Measurements from ENCODE around the gene NBEAL1.
"Not testable (repeated sequence)": the region's sequence is repeated elsewhere in the genome, so short reads cannot be mapped to it uniquely, and the experiment has no call there.

NBEAL1 gene

DNA sequence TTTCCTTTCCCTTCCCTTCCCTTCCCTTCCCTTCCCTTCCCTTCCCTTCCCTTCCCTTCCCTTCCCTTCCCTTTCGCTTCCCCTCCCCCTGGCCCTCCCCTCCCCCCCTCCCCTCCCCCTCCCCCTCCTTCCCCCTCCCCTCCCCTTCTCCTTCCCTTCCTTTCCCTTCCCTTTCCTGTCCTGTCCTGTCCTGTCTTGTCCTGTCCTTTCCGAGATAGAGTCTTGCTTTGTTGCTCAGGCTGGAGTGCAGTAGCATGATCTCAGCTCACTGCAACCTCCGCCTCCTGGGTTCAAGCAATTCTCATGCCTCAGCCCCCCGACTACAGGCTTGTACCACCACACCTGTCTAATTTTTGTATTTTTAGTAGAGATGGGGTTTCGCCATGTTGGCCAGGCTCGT is 24.5 kb downstream of the NBEAL1 start:
- not testable (repeated sequence) for DNase-seq (ENCODE audit: low spot score)

DNA sequence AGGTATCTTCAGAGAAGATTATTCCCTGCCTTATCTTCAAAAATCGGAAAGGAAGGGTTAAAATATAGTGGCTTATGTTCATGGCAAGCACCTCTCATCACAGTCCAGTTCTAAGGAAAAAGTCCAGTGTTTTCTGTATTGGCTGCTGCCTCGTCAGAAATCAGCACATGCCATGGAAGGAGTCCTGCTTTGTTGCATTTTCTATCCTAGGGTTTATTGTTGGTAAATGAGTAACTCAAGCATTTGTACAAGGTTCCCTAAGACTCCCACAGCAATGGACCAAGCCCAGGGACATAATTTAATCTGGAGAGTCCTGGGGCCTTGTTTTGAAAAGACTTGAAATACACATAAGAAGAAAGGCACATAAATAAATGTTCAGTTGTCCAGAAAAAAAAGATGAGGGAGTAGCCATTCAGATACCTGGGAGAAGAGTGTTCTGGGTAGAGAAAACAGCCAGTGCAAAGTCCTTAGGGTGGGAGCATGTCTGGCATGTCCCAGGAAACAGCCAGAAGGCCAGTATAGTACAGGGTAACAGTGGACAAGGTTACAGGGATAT is 26.4 kb downstream of the NBEAL1 start:
- DNase-seq (ENCODE audit: low spot score) = no peak

GRCh38 chr2:203042178-203042577 is 27.5 kb downstream of the NBEAL1 start:
- no peak for DNase-seq (ENCODE audit: low spot score)

GRCh38 chr2:203043226-203043625 is 28.6 kb downstream of the NBEAL1 start:
- DNase-seq (ENCODE audit: low spot score) = no peak

DNA sequence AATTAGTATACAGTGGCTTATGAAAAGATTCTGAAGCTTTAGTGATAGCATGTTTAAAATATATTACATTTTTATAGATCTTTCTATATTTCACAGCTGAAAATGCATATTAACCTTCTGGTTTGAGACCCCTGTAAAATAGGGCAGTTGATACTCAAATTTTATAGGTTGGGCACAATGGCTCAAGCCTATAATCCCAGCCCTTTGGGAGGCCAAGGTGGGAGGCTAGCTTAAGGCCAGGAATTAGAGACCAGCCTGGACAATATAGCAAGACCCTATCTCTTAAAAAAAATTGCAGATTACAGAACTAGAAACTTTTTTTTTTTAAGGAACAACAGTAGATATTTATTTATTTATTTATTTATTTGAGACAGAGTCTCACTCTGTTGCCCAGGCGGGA is 31.2 kb downstream of the NBEAL1 start:
- no peak for DNase-seq (ENCODE audit: low spot score)

GRCh38 chr2:203052539-203052938 is 37.9 kb downstream of the NBEAL1 start:
- no peak for DNase-seq (ENCODE audit: low spot score)

DNA sequence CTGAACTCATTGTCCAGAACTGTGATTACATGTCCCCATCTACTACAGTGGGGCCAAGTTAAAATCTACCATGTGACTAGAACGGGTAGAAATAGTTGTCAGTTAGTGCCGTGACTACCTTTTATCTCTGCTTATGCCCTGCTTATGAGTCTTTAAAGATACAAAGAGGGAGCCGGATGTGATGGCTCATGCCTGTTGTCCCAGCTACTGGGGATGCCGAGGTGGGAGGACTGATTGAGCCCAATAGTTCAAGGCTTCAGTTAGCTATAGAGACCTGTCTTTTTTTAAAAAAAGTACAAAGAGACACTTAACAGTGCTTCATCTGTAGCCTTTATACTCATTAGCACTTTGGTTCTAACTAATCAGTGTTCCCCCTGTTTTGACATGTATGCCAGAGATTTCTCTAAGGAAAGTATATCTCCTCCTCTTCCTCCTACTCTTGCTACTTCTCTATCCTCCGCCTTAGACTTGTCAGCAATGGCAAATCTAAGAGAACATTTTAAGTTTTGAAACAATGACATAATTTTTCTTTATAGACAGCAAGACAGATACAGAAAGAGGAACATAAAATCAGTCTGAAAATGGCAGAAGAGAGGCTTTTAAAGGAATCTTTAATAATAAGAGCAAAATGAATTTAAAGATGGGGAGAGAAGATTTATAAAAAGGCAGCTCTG is 45.0 kb downstream of the NBEAL1 start:
- no peak for DNase-seq (ENCODE audit: low spot score)

GRCh38 chr2:203061346-203061745 is 46.7 kb downstream of the NBEAL1 start:
- no peak for DNase-seq (ENCODE audit: low spot score)

GRCh38 chr2:203062126-203062525 is 47.5 kb downstream of the NBEAL1 start:
- DNase-seq (ENCODE audit: low spot score) = no peak

- DNase-seq (ENCODE audit: low spot score) = not testable (repeated sequence)
These were observed 51.9 kb downstream of the NBEAL1 start for GRCh38 chr2:203066519-203067091.

DNA sequence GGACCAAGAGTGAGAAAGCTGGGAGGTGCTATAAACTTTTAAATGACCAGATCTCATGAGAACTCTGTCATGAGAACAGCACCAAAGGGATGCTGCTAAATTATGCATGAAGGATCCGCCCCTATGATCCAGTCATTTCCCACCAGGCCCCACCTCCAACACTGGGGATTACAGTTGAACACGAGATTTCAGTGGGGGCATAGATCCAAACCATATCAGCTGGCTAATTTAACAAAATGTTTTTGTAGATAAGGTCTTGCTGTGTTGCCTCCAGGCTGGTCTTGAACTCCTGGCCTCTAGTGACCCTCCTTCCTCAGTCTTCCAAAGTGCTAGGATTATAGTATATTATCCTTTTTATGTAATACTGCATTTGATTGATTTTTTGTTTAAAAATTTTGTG is 56.0 kb downstream of the NBEAL1 start:
- no peak for DNase-seq (ENCODE audit: low spot score)

- DNase-seq (ENCODE audit: low spot score) = no peak
These were observed 56.5 kb downstream of the NBEAL1 start for GRCh38 chr2:203071148-203071547.

- no peak for DNase-seq (ENCODE audit: low spot score)
These were observed 57.7 kb downstream of the NBEAL1 start for GRCh38 chr2:203072371-203072770.

GRCh38 chr2:203077451-203077850 is 62.8 kb downstream of the NBEAL1 start:
- DNase-seq (ENCODE audit: low spot score) = no peak

DNA sequence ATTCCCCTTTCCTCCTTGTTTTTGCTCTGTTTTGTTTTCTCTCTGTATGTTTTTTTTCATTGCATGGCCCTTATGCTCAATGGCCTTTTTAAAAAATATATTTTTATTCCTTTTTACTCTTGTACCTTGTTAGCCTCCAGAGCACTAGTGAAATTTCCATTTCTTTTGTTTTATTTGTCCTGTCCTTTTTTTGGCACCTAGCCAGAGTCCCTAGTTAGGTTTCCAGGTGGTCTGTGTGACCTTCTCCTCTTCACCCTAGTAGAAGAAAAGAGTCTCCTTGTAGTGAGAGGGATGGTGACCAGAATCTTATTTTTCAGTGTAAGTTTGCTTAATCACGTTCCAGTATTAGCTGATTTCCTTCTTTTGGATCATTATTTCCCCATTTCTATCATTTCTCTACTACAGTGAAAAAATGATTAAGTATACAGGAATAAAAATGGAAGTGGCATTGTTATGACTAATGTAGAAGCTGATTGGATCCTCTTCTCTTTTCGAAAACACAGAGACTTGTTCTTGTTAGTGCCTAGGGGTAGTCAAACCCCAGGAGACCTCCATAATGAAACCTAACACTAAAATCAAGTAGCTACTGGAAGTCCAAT is 65.9 kb downstream of the NBEAL1 start:
- no peak for DNase-seq (ENCODE audit: low spot score)

DNA sequence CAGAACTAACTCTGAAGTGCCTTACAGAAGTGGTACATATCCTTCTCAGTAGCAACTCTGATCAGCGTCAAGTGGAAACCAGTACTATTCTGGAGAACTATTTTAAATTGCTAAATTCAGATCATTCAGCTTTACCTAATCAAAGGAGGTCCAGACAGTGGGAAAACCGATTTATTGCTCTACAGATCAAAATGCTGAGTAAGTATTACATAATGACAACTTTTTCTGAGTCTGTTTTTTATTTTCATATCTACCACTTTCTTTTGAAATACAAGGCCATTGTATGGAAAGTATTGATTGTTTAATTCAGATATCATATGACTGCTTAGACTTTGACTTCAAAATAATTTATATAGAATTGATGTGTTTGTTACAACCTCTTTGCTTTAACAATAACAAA is 68.7 kb downstream of the NBEAL1 start:
- no peak for DNase-seq (ENCODE audit: low spot score)

- not testable (repeated sequence) for DNase-seq (ENCODE audit: low spot score)
These were observed 71.7 kb downstream of the NBEAL1 start for GRCh38 chr2:203086381-203086780.

DNA sequence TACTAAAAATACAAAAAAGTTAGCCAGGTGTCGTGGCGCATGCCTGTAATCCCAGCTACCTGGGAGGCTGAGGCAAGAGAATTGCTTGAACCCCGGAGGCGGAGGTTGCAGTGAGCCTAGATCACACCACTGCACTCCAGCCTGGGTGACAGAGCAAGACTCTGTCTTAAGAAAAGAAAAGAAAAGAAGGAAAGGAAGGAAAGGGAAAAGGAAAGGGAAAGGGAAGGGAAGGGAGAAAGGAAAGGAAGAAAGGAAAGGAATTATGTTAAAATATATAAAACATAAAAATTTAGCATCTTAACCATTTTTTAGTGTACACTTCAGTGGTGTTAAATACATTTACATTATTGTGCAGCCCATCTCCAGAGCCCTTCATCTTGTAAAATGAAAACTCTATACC is 76.0 kb downstream of the NBEAL1 start:
- DNase-seq (ENCODE audit: low spot score) = not testable (repeated sequence)

DNA sequence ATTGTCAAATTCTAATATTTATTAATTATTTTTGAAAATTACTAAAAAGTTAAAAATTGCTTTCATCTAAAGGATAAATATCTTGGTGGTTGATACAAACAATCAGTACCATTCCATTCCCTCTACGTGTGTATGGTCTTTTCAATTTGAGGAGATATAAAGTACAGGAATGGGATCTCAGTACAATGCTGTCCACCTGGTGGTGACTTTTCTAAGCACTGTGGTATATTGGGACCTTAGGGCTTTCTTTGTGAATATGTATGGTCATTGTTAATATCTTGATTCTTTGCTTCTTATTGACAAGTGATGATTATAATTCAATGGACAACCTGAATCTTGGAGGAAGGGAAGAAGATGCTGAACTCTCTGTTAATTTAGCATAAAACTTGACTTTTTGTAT is 83.1 kb downstream of the NBEAL1 start:
- no peak for DNase-seq (ENCODE audit: low spot score)

- DNase-seq (ENCODE audit: low spot score) = not testable (repeated sequence)
These were observed 87.7 kb downstream of the NBEAL1 start for GRCh38 chr2:203102357-203102756.

GRCh38 chr2:203104273-203104672 is 89.6 kb downstream of the NBEAL1 start:
- no peak for DNase-seq (ENCODE audit: low spot score)

DNA sequence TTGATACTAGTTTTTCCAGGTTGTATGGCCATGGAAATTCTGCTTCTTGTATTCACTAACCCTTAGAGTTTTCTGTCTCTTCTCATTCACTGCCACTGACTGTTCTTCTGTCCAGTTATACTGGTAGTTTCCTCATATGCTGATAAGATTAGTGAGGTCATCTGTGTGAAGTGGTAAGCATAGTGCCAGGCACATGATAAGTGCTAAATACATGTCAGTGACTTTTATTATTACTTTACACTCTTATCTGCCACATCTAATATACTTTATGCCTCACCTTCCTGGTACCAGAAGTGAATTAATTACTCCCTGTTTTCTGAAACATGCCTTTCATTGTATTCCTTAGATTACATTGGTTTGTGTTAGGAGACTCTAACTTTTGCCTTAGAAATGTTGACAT is 91.3 kb downstream of the NBEAL1 start:
- DNase-seq (ENCODE audit: low spot score) = no peak

DNA sequence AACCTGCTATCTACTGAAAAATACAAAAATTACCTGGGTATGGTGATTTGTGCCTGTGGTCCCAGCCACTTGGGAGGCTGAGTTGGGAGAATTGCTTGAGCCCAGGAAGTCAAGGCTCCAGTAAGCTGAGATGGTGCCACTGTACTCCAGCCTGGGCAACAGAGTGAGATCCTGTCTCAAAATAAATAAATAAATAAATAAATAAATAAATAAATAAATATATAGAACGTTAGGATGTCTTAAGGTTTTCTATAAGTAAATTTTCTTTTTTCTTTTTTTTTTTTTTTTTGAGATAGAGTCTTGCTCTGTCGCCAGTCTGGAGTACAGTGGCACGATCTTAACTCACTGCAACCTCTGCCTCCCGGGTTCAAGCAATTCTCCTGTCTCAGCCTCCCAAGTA is 95.8 kb downstream of the NBEAL1 start:
- DNase-seq (ENCODE audit: low spot score) = not testable (repeated sequence)
